HEK293T (cell line): ENCODE data around the gene RHEX.

Experiments
- ELF4 ChIP-seq: fragments of 450-650 bp; IDR thresholded peaks from 2 replicates; pipeline ENCODE4 v1.6.1; 2017; ENCODE audit warnings: antibody characterized with exemption
- FOXK2 ChIP-seq: fragments of 450-650 bp; IDR thresholded peaks from 2 replicates; pipeline ENCODE4 v1.6.1; 2016; ENCODE audit warnings: mild to moderate bottlenecking
- NFRKB ChIP-seq: fragments of 450-650 bp; IDR thresholded peaks from 2 replicates; pipeline ENCODE4 v1.6.1; 2016; ENCODE audit warnings: mild to moderate bottlenecking, moderate library complexity
- SP1 ChIP-seq: fragments of 450-650 bp; IDR thresholded peaks from 2 replicates; pipeline ENCODE4 v1.6.1; 2017
- SUZ12 ChIP-seq: fragments of 450-650 bp; IDR thresholded peaks from 2 replicates; pipeline ENCODE4 v1.6.1; 2016; ENCODE audit warnings: mild to moderate bottlenecking

- TF ChIP-seq FOXK2 (no peak), SUZ12 (no peak), ELF4 (no peak), NFRKB (no peak), SP1 (no peak)
These were observed 2.9 kb upstream of the RHEX start for GRCh38 chr1:206049919-206050600.
